Activated naive CD4-positive, alpha-beta T cell treated with anti-CD3 and anti-CD28 coated beads, Interleukin-2, amount 50 U/mL, for 24 hours (primary cell): ENCODE data around the gene SUPT16H.
"Not testable (repeated sequence)": the region's sequence is repeated elsewhere in the genome, so short reads cannot be mapped to it uniquely, and the experiment has no call there.

ENCODE experiments used
- H3K27ac Mint-ChIP-seq: one replicate; pipeline ENCODE4 v1.8.0; 2021; ENCODE audit warnings: mild to moderate bottlenecking, mixed read lengths
- H3K27me3 Mint-ChIP-seq: one replicate; pipeline ENCODE4 v1.8.0; 2021; ENCODE audit warnings: mixed read lengths
- H3K36me3 Mint-ChIP-seq: one replicate; pipeline ENCODE4 v1.8.0; 2021; ENCODE audit warnings: mixed read lengths
- H3K4me1 Mint-ChIP-seq: one replicate; pipeline ENCODE4 v1.8.0; 2021; ENCODE audit warnings: mixed read lengths
- H3K4me3 Mint-ChIP-seq: one replicate; pipeline ENCODE4 v1.8.0; 2021; ENCODE audit warnings: mild to moderate bottlenecking, mixed read lengths
- H3K9me3 Mint-ChIP-seq: one replicate; pipeline ENCODE4 v1.8.0; 2021; ENCODE audit warnings: mixed read lengths

The SUPT16H gene

GRCh38 chr14:21382886-21383847 is 652 bp downstream of the SUPT16H start:
- Mint-ChIP-seq H3K9me3 (no peaks in the 10 kb centered on the region), H3K36me3 (peaks cover 5% of the 10 kb centered on the region), H3K4me1 (peaks cover 35% of the 10 kb centered on the region), H3K4me3 (peak overlapping the region; percentile 96), H3K27ac (peak overlapping the region; percentile 99), H3K27me3 (no peaks in the 10 kb centered on the region)

GRCh38 chr14:21382095-21382494 is 1.7 kb downstream of the SUPT16H start:
- Mint-ChIP-seq H3K27ac (peak overlapping the region; percentile 52), H3K4me3 (peak overlapping the region; percentile 84), H3K9me3 (no peaks in the 10 kb centered on the region), H3K4me1 (peaks cover 43% of the 10 kb centered on the region), H3K27me3 (no peaks in the 10 kb centered on the region), H3K36me3 (peaks cover 4% of the 10 kb centered on the region)

- peaks cover 7% of the 10 kb centered on the region for H3K36me3 Mint-ChIP-seq
- H3K27ac Mint-ChIP-seq: no peak overlapping the region
- H3K4me1 Mint-ChIP-seq: peaks cover 42% of the 10 kb centered on the region
- H3K9me3 Mint-ChIP-seq: no peaks in the 10 kb centered on the region
- H3K4me3 Mint-ChIP-seq: no peak overlapping the region
- H3K27me3 Mint-ChIP-seq: no peaks in the 10 kb centered on the region
These were observed 4.5 kb downstream of the SUPT16H start for GRCh38 chr14:21379338-21379737.

- Mint-ChIP-seq H3K9me3 (no peaks in the 10 kb centered on the region), H3K36me3 (peaks cover 8% of the 10 kb centered on the region), H3K4me3 (no peak overlapping the region), H3K4me1 (peaks cover 21% of the 10 kb centered on the region), H3K27me3 (no peaks in the 10 kb centered on the region), H3K27ac (no peak overlapping the region)
These were observed 9.8 kb downstream of the SUPT16H start for GRCh38 chr14:21373980-21374379.

- H3K36me3 Mint-ChIP-seq: peaks cover 12% of the 10 kb centered on the region
- H3K27ac Mint-ChIP-seq: not testable (repeated sequence)
These were observed 11.0 kb downstream of the SUPT16H start for GRCh38 chr14:21372814-21373213.

GRCh38 chr14:21369949-21370679 is 13.7 kb downstream of the SUPT16H start:
- Mint-ChIP-seq H3K4me1 (no peaks in the 10 kb centered on the region), H3K9me3 (no peaks in the 10 kb centered on the region), H3K4me3 (no peak overlapping the region), H3K27me3 (no peaks in the 10 kb centered on the region), H3K36me3 (peaks cover 19% of the 10 kb centered on the region), H3K27ac (no peak overlapping the region)

More at GRCh38 chr14:21372814-21373213, 11.0 kb downstream of the SUPT16H start:
- H3K4me1 Mint-ChIP-seq: peaks cover 13% of the 10 kb centered on the region
- H3K27me3 Mint-ChIP-seq, H3K9me3 Mint-ChIP-seq, H3K4me3 Mint-ChIP-seq: not testable (repeated sequence)

GRCh38 chr14:21367582-21368144 is 16.2 kb downstream of the SUPT16H start:
- Mint-ChIP-seq H3K27me3 (no peaks in the 10 kb centered on the region), H3K4me1 (no peaks in the 10 kb centered on the region), H3K36me3 (peaks cover 21% of the 10 kb centered on the region), H3K9me3 (no peaks in the 10 kb centered on the region), H3K27ac (no peak overlapping the region), H3K4me3 (no peak overlapping the region)

GRCh38 chr14:21356511-21356910 is 27.3 kb downstream of the SUPT16H start:
- Mint-ChIP-seq H3K27me3 (no peaks in the 10 kb centered on the region), H3K4me1 (no peaks in the 10 kb centered on the region), H3K27ac (no peak overlapping the region), H3K36me3 (peaks cover 38% of the 10 kb centered on the region), H3K9me3 (no peaks in the 10 kb centered on the region), H3K4me3 (no peak overlapping the region)

GRCh38 chr14:21352587-21352986 is 31.2 kb downstream of the SUPT16H start:
- no peaks in the 10 kb centered on the region for H3K4me1 Mint-ChIP-seq
- no peaks in the 10 kb centered on the region for H3K27me3 Mint-ChIP-seq
- H3K27ac Mint-ChIP-seq: peak overlapping the region; percentile 23
- H3K4me3 Mint-ChIP-seq: no peak overlapping the region
- no peaks in the 10 kb centered on the region for H3K9me3 Mint-ChIP-seq
- H3K36me3 Mint-ChIP-seq: peaks cover 23% of the 10 kb centered on the region

GRCh38 chr14:21350539-21350938 is 33.3 kb downstream of the SUPT16H start:
- H3K9me3 Mint-ChIP-seq: no peaks in the 10 kb centered on the region
- no peaks in the 10 kb centered on the region for H3K27me3 Mint-ChIP-seq
- H3K36me3 Mint-ChIP-seq: peaks cover 15% of the 10 kb centered on the region
- H3K27ac Mint-ChIP-seq: peak overlapping the region; percentile 55
- no peaks in the 10 kb centered on the region for H3K4me1 Mint-ChIP-seq
- H3K4me3 Mint-ChIP-seq: no peak overlapping the region

- H3K27ac Mint-ChIP-seq: no peak overlapping the region
These were observed 36.6 kb downstream of the SUPT16H start for GRCh38 chr14:21347201-21347600.

GRCh38 chr14:21346532-21347135 is 37.2 kb downstream of the SUPT16H start:
- no peaks in the 10 kb centered on the region for H3K9me3 Mint-ChIP-seq
- H3K4me1 Mint-ChIP-seq: peaks cover 3% of the 10 kb centered on the region
- no peaks in the 10 kb centered on the region for H3K27me3 Mint-ChIP-seq
- no peaks in the 10 kb centered on the region for H3K36me3 Mint-ChIP-seq
- H3K4me3 Mint-ChIP-seq: no peak overlapping the region
- no peak overlapping the region for H3K27ac Mint-ChIP-seq

More at GRCh38 chr14:21347201-21347600, 36.6 kb downstream of the SUPT16H start:
- Mint-ChIP-seq H3K36me3 (peaks cover 4% of the 10 kb centered on the region), H3K4me1 (peaks cover 3% of the 10 kb centered on the region), H3K27me3 (no peaks in the 10 kb centered on the region), H3K4me3 (no peak overlapping the region), H3K9me3 (no peaks in the 10 kb centered on the region)

GRCh38 chr14:21343035-21343794 is 40.6 kb downstream of the SUPT16H start:
- H3K4me1 Mint-ChIP-seq: peaks cover 3% of the 10 kb centered on the region
- H3K27me3 Mint-ChIP-seq: no peaks in the 10 kb centered on the region
- no peaks in the 10 kb centered on the region for H3K36me3 Mint-ChIP-seq
- H3K9me3 Mint-ChIP-seq: no peaks in the 10 kb centered on the region
- no peak overlapping the region for H3K4me3 Mint-ChIP-seq
- H3K27ac Mint-ChIP-seq: no peak overlapping the region

- Mint-ChIP-seq H3K9me3 (no peaks in the 10 kb centered on the region), H3K4me1 (no peaks in the 10 kb centered on the region), H3K36me3 (no peaks in the 10 kb centered on the region), H3K27ac (no peak overlapping the region), H3K4me3 (no peak overlapping the region), H3K27me3 (no peaks in the 10 kb centered on the region)
These were observed 49.5 kb downstream of the SUPT16H start for GRCh38 chr14:21334202-21334906.
